HFF-Myc (cell line): ENCODE results near the gene CBL.

Source experiments
- DNase-seq: peaks from one replicate; pipeline ENCODE4 v3.0.0-alpha.2; 2011; ENCODE audit warnings: low read depth; ENCODE audit errors: extremely low read depth
- H3K4me3 ChIP-seq: replicated peaks from 2 replicates; pipeline ENCODE4 v1.5.1; 2011; ENCODE audit warnings: low read depth, mild to moderate bottlenecking, control low read depth, low read length
- TF ChIP-seq, protein P1 (sequence below): IDR thresholded peaks from 2 replicates; pipeline ENCODE4 v1.5.1; 2012; ENCODE audit warnings: mild to moderate bottlenecking, low read depth, low read length, control low read depth; ENCODE audit errors: missing control alignments

CBL gene

GRCh38 chr11:119229741-119230140 is 23.6 kb downstream of the CBL start:
- DNase-seq: no peak
- H3K4me3 ChIP-seq: no peak overlapping the region
- TF ChIP-seq, protein P1, sequence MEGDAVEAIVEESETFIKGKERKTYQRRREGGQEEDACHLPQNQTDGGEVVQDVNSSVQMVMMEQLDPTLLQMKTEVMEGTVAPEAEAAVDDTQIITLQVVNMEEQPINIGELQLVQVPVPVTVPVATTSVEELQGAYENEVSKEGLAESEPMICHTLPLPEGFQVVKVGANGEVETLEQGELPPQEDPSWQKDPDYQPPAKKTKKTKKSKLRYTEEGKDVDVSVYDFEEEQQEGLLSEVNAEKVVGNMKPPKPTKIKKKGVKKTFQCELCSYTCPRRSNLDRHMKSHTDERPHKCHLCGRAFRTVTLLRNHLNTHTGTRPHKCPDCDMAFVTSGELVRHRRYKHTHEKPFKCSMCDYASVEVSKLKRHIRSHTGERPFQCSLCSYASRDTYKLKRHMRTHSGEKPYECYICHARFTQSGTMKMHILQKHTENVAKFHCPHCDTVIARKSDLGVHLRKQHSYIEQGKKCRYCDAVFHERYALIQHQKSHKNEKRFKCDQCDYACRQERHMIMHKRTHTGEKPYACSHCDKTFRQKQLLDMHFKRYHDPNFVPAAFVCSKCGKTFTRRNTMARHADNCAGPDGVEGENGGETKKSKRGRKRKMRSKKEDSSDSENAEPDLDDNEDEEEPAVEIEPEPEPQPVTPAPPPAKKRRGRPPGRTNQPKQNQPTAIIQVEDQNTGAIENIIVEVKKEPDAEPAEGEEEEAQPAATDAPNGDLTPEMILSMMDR: no peak

- no peak for DNase-seq
- no peak overlapping the region for H3K4me3 ChIP-seq
- TF ChIP-seq, protein P1: no peak
Observed at GRCh38 chr11:119236490-119236889, 30.4 kb downstream of the CBL start.

DNA sequence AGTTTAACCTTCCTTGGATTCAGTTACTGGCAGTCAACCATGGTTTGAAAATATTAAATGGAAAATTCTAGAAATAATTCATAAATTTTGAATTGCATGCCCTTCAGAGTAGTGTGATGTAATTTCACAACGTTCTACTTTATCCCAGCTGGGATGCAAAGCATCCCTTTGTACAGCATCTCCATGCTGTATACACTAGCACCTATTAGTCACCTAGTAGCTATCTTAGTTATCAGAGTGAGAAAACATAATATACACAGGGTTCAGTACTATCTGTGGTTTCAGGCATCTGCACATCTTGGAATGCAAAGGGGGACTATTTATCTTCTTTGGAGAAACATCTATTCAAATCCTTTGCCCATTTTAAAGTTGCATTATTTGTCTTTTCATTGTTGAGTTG is 30.8 kb downstream of the CBL start:
- TF ChIP-seq, protein P1: no peak
- no peak for DNase-seq
- no peak overlapping the region for H3K4me3 ChIP-seq

GRCh38 chr11:119237515-119237914 is 31.4 kb downstream of the CBL start:
- no peak for DNase-seq
- TF ChIP-seq, protein P1: no peak

GRCh38 chr11:119248750-119249670 is 42.9 kb downstream of the CBL start:
- DNase-seq: no peak
- H3K4me3 ChIP-seq: no peak overlapping the region
- TF ChIP-seq, protein P1: no peak

More at GRCh38 chr11:119237515-119237914, 31.4 kb downstream of the CBL start:
- no peak overlapping the region for H3K4me3 ChIP-seq

GRCh38 chr11:119249671-119250010 is 43.5 kb downstream of the CBL start:
- DNase-seq: no peak
- TF ChIP-seq, protein P1: no peak

GRCh38 chr11:119251114-119251513 is 45.0 kb downstream of the CBL start:
- DNase-seq: no peak
- TF ChIP-seq, protein P1: no peak
- no peak overlapping the region for H3K4me3 ChIP-seq

More at GRCh38 chr11:119249671-119250010, 43.5 kb downstream of the CBL start:
- H3K4me3 ChIP-seq: no peak overlapping the region
